WTC11 (cell line): ENCODE results near the gene OVAAL. TPM values are rescaled to one million over a fixed set of nuclear protein-coding genes. Genes with fewer than 3 reads are reported as not detected.

ENCODE experiments used
- ATAC-seq: fragments of 200-7000 bp; cut with Tn5 transposase; 2 replicates; pipeline ENCODE4 v1.10.0; 2021; ENCODE audit warnings: mild to moderate bottlenecking, moderate library complexity
- CTCF ChIA-PET: fragments of 300-600 bp; sonication (Branson Sonifier 250); formaldehyde crosslinking; loops from one replicate; lab custom pipeline; 2021; ENCODE audit warnings: antibody characterized with exemption; lab: Charles Lee
- POLR2A ChIA-PET: fragments of 350-600 bp; sonication (Branson Sonifier 250); formaldehyde crosslinking; loops from one replicate; lab custom pipeline; 2021; ENCODE audit warnings: antibody characterized with exemption; lab: Charles Lee
- DNase-seq: peaks from one replicate; pipeline ENCODE4 v3.0.0; 2021; ENCODE audit warnings: low spot score
- H3K27ac Mint-ChIP-seq: 2 replicates; pipeline ENCODE4 v1.8.0; 2021; ENCODE audit warnings: mixed read lengths
- H3K27me3 Mint-ChIP-seq: 2 replicates; pipeline ENCODE4 v1.8.0; 2021; ENCODE audit warnings: low read depth, mild to moderate bottlenecking, moderate library complexity, mixed read lengths
- H3K36me3 Mint-ChIP-seq: 2 replicates; pipeline ENCODE4 v1.8.0; 2021; ENCODE audit warnings: mixed read lengths
- H3K4me1 Mint-ChIP-seq: 2 replicates; pipeline ENCODE4 v1.8.0; 2022; ENCODE audit warnings: mixed read lengths
- H3K4me3 Mint-ChIP-seq: 2 replicates; pipeline ENCODE4 v1.8.0; 2021; ENCODE audit warnings: mild to moderate bottlenecking, moderate library complexity, mixed read lengths
- H3K9me3 Mint-ChIP-seq: 2 replicates; pipeline ENCODE4 v1.8.0; 2021; ENCODE audit warnings: mixed read lengths
- ATF1 ChIP-seq: sonication (generic); formaldehyde crosslinking; IDR thresholded peaks from 2 replicates; pipeline ENCODE4 v1.8.1; 2023; ENCODE audit warnings: mild to moderate bottlenecking, moderate library complexity, missing genetic modification reagents
- CBFB ChIP-seq: sonication (generic); formaldehyde crosslinking; IDR thresholded peaks from 2 replicates; pipeline ENCODE4 v1.8.1; 2022; ENCODE audit warnings: mild to moderate bottlenecking, low read depth, missing genetic modification reagents
- ESRRA ChIP-seq: sonication (generic); formaldehyde crosslinking; IDR thresholded peaks from 2 replicates; pipeline ENCODE4 v1.8.1; 2022; ENCODE audit warnings: mild to moderate bottlenecking, missing genetic modification reagents, borderline replicate concordance
- FOXJ3 ChIP-seq: sonication (generic); formaldehyde crosslinking; IDR thresholded peaks from 2 replicates; pipeline ENCODE4 v1.9.0; 2021; ENCODE audit warnings: missing genetic modification reagents, mild to moderate bottlenecking, borderline replicate concordance
- JAZF1 ChIP-seq: fragments of 250-450 bp; sonication (Bioruptor Pico); IDR thresholded peaks from 2 replicates; pipeline ENCODE4 v1.9.0; 2021; ENCODE audit warnings: moderate library complexity, mild to moderate bottlenecking, inconsistent platforms
- KAT7 ChIP-seq: sonication (generic); formaldehyde crosslinking; IDR thresholded peaks from 2 replicates; pipeline ENCODE4 v1.8.1; 2023; ENCODE audit warnings: missing genetic modification reagents, mild to moderate bottlenecking, borderline replicate concordance
- NFYB ChIP-seq: sonication (generic); formaldehyde crosslinking; conservative IDR thresholded peaks from 2 replicates; pipeline ENCODE4 v1.8.0; 2022; ENCODE audit warnings: low read depth, missing genetic modification reagents
- NR3C1 ChIP-seq: sonication (generic); formaldehyde crosslinking; conservative IDR thresholded peaks from 2 replicates; pipeline ENCODE4 v1.8.1; 2023; ENCODE audit warnings: low read depth, mild to moderate bottlenecking, missing genetic modification reagents
- PRRX2 ChIP-seq: fragments of 250-450 bp; sonication (Bioruptor Pico); IDR thresholded peaks from 2 replicates; pipeline ENCODE4 v1.8.0; 2021; ENCODE audit warnings: mild to moderate bottlenecking
- SMAD4 ChIP-seq: sonication (generic); formaldehyde crosslinking; IDR thresholded peaks from 2 replicates; pipeline ENCODE4 v1.8.0; 2022; ENCODE audit warnings: mild to moderate bottlenecking, missing genetic modification reagents
- TCF7 ChIP-seq: sonication (generic); formaldehyde crosslinking; IDR thresholded peaks from 2 replicates; pipeline ENCODE4 v1.8.0; 2022; ENCODE audit warnings: mild to moderate bottlenecking, low read depth, missing genetic modification reagents, moderate library complexity
- ZNF263 ChIP-seq: sonication (generic); formaldehyde crosslinking; IDR thresholded peaks from 2 replicates; pipeline ENCODE4 v1.8.1; 2022; ENCODE audit warnings: low read depth, mild to moderate bottlenecking, moderate library complexity, missing genetic modification reagents
- ZNF423 ChIP-seq: fragments of 250-450 bp; sonication (Bioruptor Pico); IDR thresholded peaks from 2 replicates; pipeline ENCODE4 v2.1.2; 2022; ENCODE audit warnings: mild to moderate bottlenecking, moderate library complexity
- total RNA-seq: library from RNA; stranded (reverse); gene quantifications from 3 replicates; pipeline ENCODE4 v1.2.3, GENCODE V29; 2021
- TF ChIP-seq, protein P1 (sequence below): sonication (generic); formaldehyde crosslinking; IDR thresholded peaks from 2 replicates; pipeline ENCODE4 v1.8.1; 2023; ENCODE audit warnings: mild to moderate bottlenecking, moderate library complexity, missing genetic modification reagents
- TF ChIP-seq, protein P2 (sequence below): sonication (generic); formaldehyde crosslinking; IDR thresholded peaks from 2 replicates; pipeline ENCODE4 v1.8.0; 2023; ENCODE audit warnings: mild to moderate bottlenecking, missing genetic modification reagents
- TF ChIP-seq, protein P3 (sequence below): sonication (generic); formaldehyde crosslinking; IDR thresholded peaks from 2 replicates; pipeline ENCODE4 v1.8.1; 2022; ENCODE audit warnings: low read depth, missing genetic modification reagents, borderline replicate concordance
- TF ChIP-seq, protein P4 (sequence below): sonication (generic); formaldehyde crosslinking; IDR thresholded peaks from 2 replicates; pipeline ENCODE4 v1.8.0; 2022; ENCODE audit warnings: mild to moderate bottlenecking, missing genetic modification reagents
- TF ChIP-seq, protein P5 (sequence below): sonication (generic); formaldehyde crosslinking; IDR thresholded peaks from 2 replicates; pipeline ENCODE4 v1.8.1; 2022; ENCODE audit warnings: mild to moderate bottlenecking, moderate library complexity, missing genetic modification reagents
- TF ChIP-seq, protein P6 (sequence below): sonication (generic); formaldehyde crosslinking; IDR thresholded peaks from 2 replicates; pipeline ENCODE4 v1.8.0; 2022; ENCODE audit warnings: mild to moderate bottlenecking, missing genetic modification reagents
- TF ChIP-seq, protein P7 (sequence below): sonication (generic); formaldehyde crosslinking; IDR thresholded peaks from 2 replicates; pipeline ENCODE4 v1.8.1; 2022; ENCODE audit warnings: missing genetic modification reagents, borderline replicate concordance
- TF ChIP-seq, protein P8 (sequence below): fragments of 250-450 bp; sonication (Bioruptor Pico); IDR thresholded peaks from 2 replicates; pipeline ENCODE4 v1.8.0; 2021; ENCODE audit warnings: mild to moderate bottlenecking

OVAAL gene
- total RNA-seq, 1 experiment from 2014 or later, result not detected

DNA sequence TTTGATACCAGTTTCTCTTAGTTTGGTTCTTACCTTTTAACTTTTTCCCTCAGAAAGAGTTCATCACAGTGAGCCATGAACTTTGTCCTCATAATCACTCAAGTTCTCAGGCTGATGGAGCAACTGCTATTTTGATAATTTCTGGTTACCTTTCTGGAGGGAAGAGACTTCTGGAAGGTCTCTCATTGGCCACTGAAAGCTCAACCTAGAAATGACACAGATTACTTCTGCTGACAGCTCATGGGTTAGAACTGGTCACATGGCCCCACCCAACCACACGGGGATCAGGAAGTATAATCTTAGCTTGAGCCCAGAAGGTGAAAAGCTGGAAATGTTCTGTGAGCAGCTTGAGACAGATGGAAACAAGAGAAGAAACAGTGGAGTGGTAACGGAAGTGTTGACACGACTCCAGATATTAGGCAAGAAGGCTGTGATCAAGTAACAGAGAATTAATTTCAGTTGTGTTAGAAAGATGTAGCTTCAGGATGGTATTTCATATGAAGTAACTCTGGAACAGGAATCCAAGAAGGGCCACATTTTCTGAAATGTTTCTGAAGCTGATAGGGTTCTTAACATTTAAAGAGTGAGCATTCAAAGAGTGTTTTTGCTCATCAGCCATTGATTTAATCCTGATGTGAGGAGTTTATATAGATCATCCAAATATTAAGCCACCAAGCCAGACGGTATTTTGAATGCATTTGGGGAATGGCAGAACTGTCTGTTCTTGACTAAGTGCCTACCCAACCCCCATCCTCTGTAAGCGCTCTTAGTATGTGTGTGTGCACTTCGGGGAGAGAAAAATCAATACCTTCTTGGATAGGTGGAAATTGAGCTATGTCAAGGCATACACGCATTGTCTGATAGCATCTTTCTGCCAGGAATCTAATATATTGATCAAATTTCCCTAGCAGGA is 51.1 kb downstream of the OVAAL start:
- no peak overlapping the region for H3K27ac Mint-ChIP-seq
- ATAC-seq, result peak; percentile 45
- POLR2A ChIA-PET, result interaction anchor here (1.3 kb wide), 1 partner anchor 22 kb away, joined by 3 read pairs; the partner anchor contains the start of gene XPR1

DNA sequence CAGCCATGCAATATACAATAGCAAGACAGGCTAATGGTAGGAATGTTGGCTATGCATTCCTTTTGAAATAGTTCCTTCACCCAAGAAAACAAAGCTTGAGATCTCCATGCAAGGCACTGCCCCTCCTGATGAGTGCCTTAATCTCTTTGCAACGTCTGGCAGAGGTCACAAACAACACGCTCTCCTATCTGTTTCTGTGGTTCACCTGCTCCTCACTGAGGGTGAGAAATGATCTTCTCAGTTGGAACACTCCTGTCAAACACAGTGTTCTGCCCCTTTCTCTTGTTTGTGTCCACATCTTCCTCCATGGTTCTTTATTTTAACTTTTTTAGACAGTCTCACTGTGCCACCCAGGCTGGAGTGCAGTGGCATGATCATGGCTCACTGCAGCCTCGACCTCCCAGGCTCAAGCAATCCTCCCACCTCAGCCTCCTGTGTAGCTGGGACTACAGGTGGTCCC is 51.8 kb downstream of the OVAAL start:
- Mint-ChIP-seq H3K27me3 (no peaks in the 10 kb centered on the region), H3K4me3 (no peak overlapping the region), H3K36me3 (no peaks in the 10 kb centered on the region), H3K9me3 (no peaks in the 10 kb centered on the region), H3K4me1 (peaks cover 13% of the 10 kb centered on the region), H3K27ac (no peak overlapping the region)
- ChIA-PET CTCF (interaction anchor here (0.8 kb wide), 1 partner anchor 9 kb away, joined by 3 read pairs; no protein-coding TSS in a partner anchor), POLR2A (interaction anchor here (1.3 kb wide), 1 partner anchor 21 kb away, joined by 3 read pairs; the partner anchor contains the start of gene XPR1)
- ATAC-seq (peak; percentile 81), DNase-seq (no peak)
- TF ChIP-seq TCF7 (CRISPR knock-in tag) (no peak), ZNF423 (CRISPR knock-in tag) (no peak), ESRRA (CRISPR knock-in tag) (no peak), PRRX2 (CRISPR knock-in tag) (no peak), FOXJ3 (no peak), KAT7 (no peak), ZNF263 (CRISPR knock-in tag) (no peak), NR3C1 (CRISPR knock-in tag) (no peak), ATF1 (CRISPR knock-in tag) (no peak), CBFB (CRISPR knock-in tag) (no peak)
- TF ChIP-seq, protein P1, sequence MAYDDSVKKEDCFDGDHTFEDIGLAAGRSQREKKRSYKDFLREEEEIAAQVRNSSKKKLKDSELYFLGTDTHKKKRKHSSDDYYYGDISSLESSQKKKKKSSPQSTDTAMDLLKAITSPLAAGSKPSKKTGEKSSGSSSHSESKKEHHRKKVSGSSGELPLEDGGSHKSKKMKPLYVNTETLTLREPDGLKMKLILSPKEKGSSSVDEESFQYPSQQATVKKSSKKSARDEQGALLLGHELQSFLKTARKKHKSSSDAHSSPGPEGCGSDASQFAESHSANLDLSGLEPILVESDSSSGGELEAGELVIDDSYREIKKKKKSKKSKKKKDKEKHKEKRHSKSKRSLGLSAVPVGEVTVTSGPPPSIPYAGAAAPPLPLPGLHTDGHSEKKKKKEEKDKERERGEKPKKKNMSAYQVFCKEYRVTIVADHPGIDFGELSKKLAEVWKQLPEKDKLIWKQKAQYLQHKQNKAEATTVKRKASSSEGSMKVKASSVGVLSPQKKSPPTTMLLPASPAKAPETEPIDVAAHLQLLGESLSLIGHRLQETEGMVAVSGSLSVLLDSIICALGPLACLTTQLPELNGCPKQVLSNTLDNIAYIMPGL (CRISPR knock-in tag), result no peak
- TF ChIP-seq, protein P2, sequence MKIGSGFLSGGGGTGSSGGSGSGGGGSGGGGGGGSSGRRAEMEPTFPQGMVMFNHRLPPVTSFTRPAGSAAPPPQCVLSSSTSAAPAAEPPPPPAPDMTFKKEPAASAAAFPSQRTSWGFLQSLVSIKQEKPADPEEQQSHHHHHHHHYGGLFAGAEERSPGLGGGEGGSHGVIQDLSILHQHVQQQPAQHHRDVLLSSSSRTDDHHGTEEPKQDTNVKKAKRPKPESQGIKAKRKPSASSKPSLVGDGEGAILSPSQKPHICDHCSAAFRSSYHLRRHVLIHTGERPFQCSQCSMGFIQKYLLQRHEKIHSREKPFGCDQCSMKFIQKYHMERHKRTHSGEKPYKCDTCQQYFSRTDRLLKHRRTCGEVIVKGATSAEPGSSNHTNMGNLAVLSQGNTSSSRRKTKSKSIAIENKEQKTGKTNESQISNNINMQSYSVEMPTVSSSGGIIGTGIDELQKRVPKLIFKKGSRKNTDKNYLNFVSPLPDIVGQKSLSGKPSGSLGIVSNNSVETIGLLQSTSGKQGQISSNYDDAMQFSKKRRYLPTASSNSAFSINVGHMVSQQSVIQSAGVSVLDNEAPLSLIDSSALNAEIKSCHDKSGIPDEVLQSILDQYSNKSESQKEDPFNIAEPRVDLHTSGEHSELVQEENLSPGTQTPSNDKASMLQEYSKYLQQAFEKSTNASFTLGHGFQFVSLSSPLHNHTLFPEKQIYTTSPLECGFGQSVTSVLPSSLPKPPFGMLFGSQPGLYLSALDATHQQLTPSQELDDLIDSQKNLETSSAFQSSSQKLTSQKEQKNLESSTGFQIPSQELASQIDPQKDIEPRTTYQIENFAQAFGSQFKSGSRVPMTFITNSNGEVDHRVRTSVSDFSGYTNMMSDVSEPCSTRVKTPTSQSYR (CRISPR knock-in tag), result no peak
- TF ChIP-seq, protein P3, sequence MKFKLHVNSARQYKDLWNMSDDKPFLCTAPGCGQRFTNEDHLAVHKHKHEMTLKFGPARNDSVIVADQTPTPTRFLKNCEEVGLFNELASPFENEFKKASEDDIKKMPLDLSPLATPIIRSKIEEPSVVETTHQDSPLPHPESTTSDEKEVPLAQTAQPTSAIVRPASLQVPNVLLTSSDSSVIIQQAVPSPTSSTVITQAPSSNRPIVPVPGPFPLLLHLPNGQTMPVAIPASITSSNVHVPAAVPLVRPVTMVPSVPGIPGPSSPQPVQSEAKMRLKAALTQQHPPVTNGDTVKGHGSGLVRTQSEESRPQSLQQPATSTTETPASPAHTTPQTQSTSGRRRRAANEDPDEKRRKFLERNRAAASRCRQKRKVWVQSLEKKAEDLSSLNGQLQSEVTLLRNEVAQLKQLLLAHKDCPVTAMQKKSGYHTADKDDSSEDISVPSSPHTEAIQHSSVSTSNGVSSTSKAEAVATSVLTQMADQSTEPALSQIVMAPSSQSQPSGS, result no peak
- TF ChIP-seq, protein P4, sequence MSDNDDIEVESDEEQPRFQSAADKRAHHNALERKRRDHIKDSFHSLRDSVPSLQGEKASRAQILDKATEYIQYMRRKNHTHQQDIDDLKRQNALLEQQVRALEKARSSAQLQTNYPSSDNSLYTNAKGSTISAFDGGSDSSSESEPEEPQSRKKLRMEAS, result no peak
- TF ChIP-seq, protein P5, sequence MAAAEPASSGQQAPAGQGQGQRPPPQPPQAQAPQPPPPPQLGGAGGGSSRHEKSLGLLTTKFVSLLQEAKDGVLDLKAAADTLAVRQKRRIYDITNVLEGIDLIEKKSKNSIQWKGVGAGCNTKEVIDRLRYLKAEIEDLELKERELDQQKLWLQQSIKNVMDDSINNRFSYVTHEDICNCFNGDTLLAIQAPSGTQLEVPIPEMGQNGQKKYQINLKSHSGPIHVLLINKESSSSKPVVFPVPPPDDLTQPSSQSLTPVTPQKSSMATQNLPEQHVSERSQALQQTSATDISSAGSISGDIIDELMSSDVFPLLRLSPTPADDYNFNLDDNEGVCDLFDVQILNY (CRISPR knock-in tag), result no peak
- TF ChIP-seq, protein P6, sequence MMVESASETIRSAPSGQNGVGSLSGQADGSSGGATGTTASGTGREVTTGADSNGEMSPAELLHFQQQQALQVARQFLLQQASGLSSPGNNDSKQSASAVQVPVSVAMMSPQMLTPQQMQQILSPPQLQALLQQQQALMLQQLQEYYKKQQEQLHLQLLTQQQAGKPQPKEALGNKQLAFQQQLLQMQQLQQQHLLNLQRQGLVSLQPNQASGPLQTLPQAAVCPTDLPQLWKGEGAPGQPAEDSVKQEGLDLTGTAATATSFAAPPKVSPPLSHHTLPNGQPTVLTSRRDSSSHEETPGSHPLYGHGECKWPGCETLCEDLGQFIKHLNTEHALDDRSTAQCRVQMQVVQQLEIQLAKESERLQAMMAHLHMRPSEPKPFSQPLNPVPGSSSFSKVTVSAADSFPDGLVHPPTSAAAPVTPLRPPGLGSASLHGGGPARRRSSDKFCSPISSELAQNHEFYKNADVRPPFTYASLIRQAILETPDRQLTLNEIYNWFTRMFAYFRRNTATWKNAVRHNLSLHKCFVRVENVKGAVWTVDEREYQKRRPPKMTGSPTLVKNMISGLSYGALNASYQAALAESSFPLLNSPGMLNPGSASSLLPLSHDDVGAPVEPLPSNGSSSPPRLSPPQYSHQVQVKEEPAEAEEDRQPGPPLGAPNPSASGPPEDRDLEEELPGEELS, result no peak
- TF ChIP-seq, protein P7, sequence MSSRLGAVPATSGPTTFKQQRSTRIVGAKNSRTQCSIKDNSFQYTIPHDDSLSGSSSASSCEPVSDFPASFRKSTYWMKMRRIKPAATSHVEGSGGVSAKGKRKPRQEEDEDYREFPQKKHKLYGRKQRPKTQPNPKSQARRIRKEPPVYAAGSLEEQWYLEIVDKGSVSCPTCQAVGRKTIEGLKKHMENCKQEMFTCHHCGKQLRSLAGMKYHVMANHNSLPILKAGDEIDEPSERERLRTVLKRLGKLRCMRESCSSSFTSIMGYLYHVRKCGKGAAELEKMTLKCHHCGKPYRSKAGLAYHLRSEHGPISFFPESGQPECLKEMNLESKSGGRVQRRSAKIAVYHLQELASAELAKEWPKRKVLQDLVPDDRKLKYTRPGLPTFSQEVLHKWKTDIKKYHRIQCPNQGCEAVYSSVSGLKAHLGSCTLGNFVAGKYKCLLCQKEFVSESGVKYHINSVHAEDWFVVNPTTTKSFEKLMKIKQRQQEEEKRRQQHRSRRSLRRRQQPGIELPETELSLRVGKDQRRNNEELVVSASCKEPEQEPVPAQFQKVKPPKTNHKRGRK (CRISPR knock-in tag), result no peak

More for the DNA sequence above, 51.1 kb downstream of the OVAAL start:
- TF ChIP-seq, protein P8, sequence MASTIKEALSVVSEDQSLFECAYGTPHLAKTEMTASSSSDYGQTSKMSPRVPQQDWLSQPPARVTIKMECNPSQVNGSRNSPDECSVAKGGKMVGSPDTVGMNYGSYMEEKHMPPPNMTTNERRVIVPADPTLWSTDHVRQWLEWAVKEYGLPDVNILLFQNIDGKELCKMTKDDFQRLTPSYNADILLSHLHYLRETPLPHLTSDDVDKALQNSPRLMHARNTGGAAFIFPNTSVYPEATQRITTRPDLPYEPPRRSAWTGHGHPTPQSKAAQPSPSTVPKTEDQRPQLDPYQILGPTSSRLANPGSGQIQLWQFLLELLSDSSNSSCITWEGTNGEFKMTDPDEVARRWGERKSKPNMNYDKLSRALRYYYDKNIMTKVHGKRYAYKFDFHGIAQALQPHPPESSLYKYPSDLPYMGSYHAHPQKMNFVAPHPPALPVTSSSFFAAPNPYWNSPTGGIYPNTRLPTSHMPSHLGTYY, result no peak
- TF ChIP-seq SMAD4 (CRISPR knock-in tag), result no peak
- no peak for TF ChIP-seq NFYB (CRISPR knock-in tag)
- TF ChIP-seq JAZF1, result no peak
- TF ChIP-seq, all 79 proteins: peak for 0
- no peaks in the 10 kb centered on the region for H3K27me3 Mint-ChIP-seq
- H3K4me3 Mint-ChIP-seq, result no peak overlapping the region
- no peaks in the 10 kb centered on the region for H3K9me3 Mint-ChIP-seq
- no peaks in the 10 kb centered on the region for H3K36me3 Mint-ChIP-seq
- CTCF ChIA-PET, result interaction anchor here (0.6 to 1.0 kb wide), 3 partner anchors 10 to 272 kb away, joined by 3 read pairs; no protein-coding TSS in a partner anchor
- no peak for DNase-seq
- peaks cover 13% of the 10 kb centered on the region for H3K4me1 Mint-ChIP-seq
